ENCODE measurements around the gene WDR41. TPM values are rescaled to one million over a fixed set of nuclear protein-coding genes. Genes with fewer than 3 reads are reported as not detected.

The WDR41 gene
- polyA plus RNA-seq, 1 donor from 2014 or later, result 87.6 TPM

- H3K9me3 ChIP-seq (ENCODE audit: low read length), result no peaks in the 10 kb centered on the region
These were observed 28.2 kb downstream of the WDR41 start for GRCh38 chr5:77463905-77464304.

GRCh38 chr5:77461287-77461686 is 30.8 kb downstream of the WDR41 start:
- H3K27ac ChIP-seq (ENCODE audit: low read length), result no peak overlapping the region
- H2AFZ ChIP-seq (ENCODE audit: low read depth, low read length), result no peak overlapping the region
- no peaks in the 10 kb centered on the region for H3K79me2 ChIP-seq (replicated peaks; ENCODE audit: insufficient read depth, low read length)
- no peaks in the 10 kb centered on the region for H3K9me2 ChIP-seq (ENCODE audit: insufficient read depth, low read length)
- no peaks in the 10 kb centered on the region for H3K9me3 ChIP-seq (ENCODE audit: low read length)
- no peaks in the 10 kb centered on the region for H4K20me1 ChIP-seq (ENCODE audit: insufficient read depth)
- H3K27me3 ChIP-seq (ENCODE audit: insufficient read depth, low read depth, low read length), result no peaks in the 10 kb centered on the region
- no peak overlapping the region for H3K4me3 ChIP-seq (ENCODE audit: low read length)
- no peak overlapping the region for H3K4me2 ChIP-seq (ENCODE audit: low read length)
- no peaks in the 10 kb centered on the region for H3K36me3 ChIP-seq (ENCODE audit: insufficient read depth, low read length)
- no peaks in the 10 kb centered on the region for H3F3A ChIP-seq (ENCODE audit: insufficient read depth, low read length, poor library complexity, severe bottlenecking)
- no peak overlapping the region for H3K9ac ChIP-seq (ENCODE audit: low read length)
- no peak for TF ChIP-seq TAF1 (IDR thresholded peaks at IDR 0.05; ENCODE audit: low read depth)
- no peak for TF ChIP-seq POLR2AphosphoS5 (IDR thresholded peaks at IDR 0.05)
- no peak for TF ChIP-seq EP300 (conservative IDR thresholded peaks at IDR 0.05; ENCODE audit: poor library complexity, severe bottlenecking)
- no peak for TF ChIP-seq SMC3 (conservative IDR thresholded peaks at IDR 0.05; ENCODE audit: poor library complexity)
- no peak for TF ChIP-seq RAD21 (conservative IDR thresholded peaks at IDR 0.05)
- no peak for TF ChIP-seq EZH2 (IDR thresholded peaks at IDR 0.05; ENCODE audit: borderline replicate concordance, insufficient read depth, low read length, poor library complexity, severe bottlenecking)
- no peak for TF ChIP-seq REST (IDR thresholded peaks at IDR 0.05; ENCODE audit: borderline replicate concordance)
- TF ChIP-seq MXI1 (conservative IDR thresholded peaks at IDR 0.05; ENCODE audit: poor library complexity, severe bottlenecking), result no peak

More at GRCh38 chr5:77463905-77464304, 28.2 kb downstream of the WDR41 start:
- Histone ChIP-seq H3K4me2 (ENCODE audit: low read length) (no peak overlapping the region), H3K9ac (ENCODE audit: low read length) (no peak overlapping the region), H2AFZ (ENCODE audit: low read depth, low read length) (no peak overlapping the region), H4K20me1 (ENCODE audit: insufficient read depth) (no peaks in the 10 kb centered on the region), H3K27ac (ENCODE audit: low read length) (no peak overlapping the region), H3K36me3 (ENCODE audit: insufficient read depth, low read length) (no peaks in the 10 kb centered on the region), H3K4me3 (ENCODE audit: low read length) (no peak overlapping the region), H3K79me2 (replicated peaks; ENCODE audit: insufficient read depth, low read length) (no peaks in the 10 kb centered on the region), H3K9me2 (ENCODE audit: insufficient read depth, low read length) (no peaks in the 10 kb centered on the region), H3K27me3 (ENCODE audit: insufficient read depth, low read depth, low read length) (no peaks in the 10 kb centered on the region), H3F3A (ENCODE audit: insufficient read depth, low read length, poor library complexity, severe bottlenecking) (no peaks in the 10 kb centered on the region)
- TF ChIP-seq EZH2 (IDR thresholded peaks at IDR 0.05; ENCODE audit: borderline replicate concordance, insufficient read depth, low read length, poor library complexity, severe bottlenecking), result no peak
- TF ChIP-seq RAD21 (conservative IDR thresholded peaks at IDR 0.05), result no peak
- TF ChIP-seq SMC3 (conservative IDR thresholded peaks at IDR 0.05; ENCODE audit: poor library complexity), result no peak
- TF ChIP-seq REST (IDR thresholded peaks at IDR 0.05; ENCODE audit: borderline replicate concordance), result no peak
- TF ChIP-seq CTCF (IDR thresholded peaks at IDR 0.05; ENCODE audit: poor library complexity, severe bottlenecking), result no peak
- TF ChIP-seq MXI1 (conservative IDR thresholded peaks at IDR 0.05; ENCODE audit: poor library complexity, severe bottlenecking), result no peak
- no peak for TF ChIP-seq POLR2AphosphoS5 (IDR thresholded peaks at IDR 0.05)
- no peak for TF ChIP-seq EP300 (conservative IDR thresholded peaks at IDR 0.05; ENCODE audit: poor library complexity, severe bottlenecking)
- TF ChIP-seq TAF1 (IDR thresholded peaks at IDR 0.05; ENCODE audit: low read depth), result no peak
